CD8-positive, alpha-beta memory T cell (primary cell): ENCODE results near the gene DHRS13. TPM values are rescaled to one million over a fixed set of nuclear protein-coding genes. Genes with fewer than 3 reads are reported as not detected.

Experiments
- polyA plus RNA-seq: library from polyadenylated mRNA; unstranded; fragments of 300-500 nt; fragmentation: Illumina TruSeq; gene quantifications from one replicate; pipeline ENCODE4 v1.2.3, GENCODE V29; 2021
- total RNA-seq, 2 experiments: library from RNA; stranded (reverse); gene quantifications; one replicate each; pipeline ENCODE4 v1.2.3, GENCODE V29; 2021

The DHRS13 gene
- total and polyA plus RNA-seq, 3 experiments from 2014 or later = 26.5 to 34.7 (median 32.6) TPM

Other genes starting within 250 kb of the DHRS13 start
- 10 to 100 TPM; 51.4 to 55.1 TPM for gene SDF2, start 241.2 kb downstream of the DHRS13 start, total RNA-seq
- 94.9 TPM for gene SDF2, start 241.2 kb downstream of the DHRS13 start, polyA plus RNA-seq
- 10 to 100 TPM; 80.0 to 88.4 TPM for gene SUPT6H, start 240.9 kb downstream of the DHRS13 start, total RNA-seq
- 20.1 TPM for gene SUPT6H, start 240.9 kb downstream of the DHRS13 start, polyA plus RNA-seq
- 1 to 10 TPM; 4.7 to 4.9 TPM for gene PROCA1, start 191.2 kb downstream of the DHRS13 start, total RNA-seq
- 1.2 TPM for gene PROCA1, start 191.2 kb downstream of the DHRS13 start, polyA plus RNA-seq
- 1 to 10 TPM; 7.9 to 8.3 TPM for gene RAB34, start 185.2 kb downstream of the DHRS13 start, total RNA-seq
- gene RAB34, start 185.2 kb downstream of the DHRS13 start, polyA plus RNA-seq = 2.6 TPM
- gene RPL23A, start 183.1 kb downstream of the DHRS13 start, total RNA-seq = 1,000 to 10,000 TPM; 2,670 to 2,692 TPM
- 5,358 TPM for gene RPL23A, start 183.1 kb downstream of the DHRS13 start, polyA plus RNA-seq
- gene TLCD1, start 176.8 kb downstream of the DHRS13 start, total RNA-seq = 10 to 100 TPM; 36.5 to 38.9 TPM
- not detected for gene TLCD1, start 176.8 kb downstream of the DHRS13 start, polyA plus RNA-seq
- 1 to 10 TPM; 8.0 to 8.8 TPM for gene NEK8, start 174.3 kb downstream of the DHRS13 start, total RNA-seq
- gene NEK8, start 174.3 kb downstream of the DHRS13 start, polyA plus RNA-seq = 2.5 TPM
- gene TRAF4, start 159.1 kb downstream of the DHRS13 start, total RNA-seq = 100 to 1,000 TPM; 176 to 182 TPM
- 2.7 TPM for gene TRAF4, start 159.1 kb downstream of the DHRS13 start, polyA plus RNA-seq
- gene FAM222B, start 60.3 kb downstream of the DHRS13 start, total RNA-seq = 10 to 100 TPM; 20.6 to 21.5 TPM
- gene FAM222B, start 60.3 kb downstream of the DHRS13 start, polyA plus RNA-seq = 19.3 TPM
- 10 to 100 TPM; 84.1 to 86.2 TPM for gene ERAL1, start 48.1 kb downstream of the DHRS13 start, total RNA-seq
- gene ERAL1, start 48.1 kb downstream of the DHRS13 start, polyA plus RNA-seq = 44.7 TPM
- gene FLOT2, start 5.3 kb downstream of the DHRS13 start, total RNA-seq = 100 to 1,000 TPM; 113 to 115 TPM
- gene FLOT2, start 5.3 kb downstream of the DHRS13 start, polyA plus RNA-seq = 268 TPM
- 10 to 100 TPM; 58.1 to 62.1 TPM for gene PHF12, start 48.4 kb upstream of the DHRS13 start, total RNA-seq
- 11.6 TPM for gene PHF12, start 48.4 kb upstream of the DHRS13 start, polyA plus RNA-seq
- gene SEZ6, start 103.0 kb upstream of the DHRS13 start, total RNA-seq = not detected
- gene SEZ6, start 103.0 kb upstream of the DHRS13 start, polyA plus RNA-seq = 1.6 TPM
- 1 to 10 TPM; 1.8 to 2.2 TPM for gene PIPOX, start 140.1 kb upstream of the DHRS13 start, total RNA-seq
- gene PIPOX, start 140.1 kb upstream of the DHRS13 start, polyA plus RNA-seq = 0.99 TPM